ENCODE measurements around the gene CBARP. TPM values are rescaled to one million over a fixed set of nuclear protein-coding genes. Genes with fewer than 3 reads are reported as not detected.

Gene CBARP
- total and polyA plus RNA-seq, 9 of the 15 experiments (the other 6 are each of a cell fraction or from before 2014, with no cell fraction given): 0.03 to 8.9 (median 1.2) TPM; not detected in 1

DNA sequence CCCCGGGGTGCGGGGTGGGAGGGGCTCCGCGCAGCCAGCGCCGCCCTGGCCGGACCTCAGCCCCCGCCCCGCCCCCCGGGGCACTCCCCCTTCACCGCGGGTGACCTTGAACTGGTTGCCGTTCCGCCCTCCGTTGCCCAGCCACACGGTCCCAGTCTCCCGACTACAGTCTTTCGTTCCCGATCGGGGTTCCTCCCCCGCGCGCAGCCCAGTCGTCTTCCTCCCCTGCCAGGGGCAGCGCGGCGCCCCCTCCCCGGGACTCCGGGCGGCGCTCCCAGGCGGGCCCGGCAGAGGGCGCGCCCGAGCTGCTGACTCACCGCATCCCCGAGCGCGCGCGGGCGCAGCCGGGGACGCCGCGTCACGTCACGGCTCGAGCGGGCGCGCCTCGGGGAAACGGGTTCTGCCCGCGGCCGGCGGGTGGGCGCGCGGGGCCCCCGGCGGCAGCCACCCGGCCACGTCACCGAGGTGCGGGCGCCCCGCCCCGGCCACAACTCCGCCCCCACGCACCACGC is 11.0 kb upstream of the CBARP start (continued):
- TF ChIP-seq, protein P1, sequence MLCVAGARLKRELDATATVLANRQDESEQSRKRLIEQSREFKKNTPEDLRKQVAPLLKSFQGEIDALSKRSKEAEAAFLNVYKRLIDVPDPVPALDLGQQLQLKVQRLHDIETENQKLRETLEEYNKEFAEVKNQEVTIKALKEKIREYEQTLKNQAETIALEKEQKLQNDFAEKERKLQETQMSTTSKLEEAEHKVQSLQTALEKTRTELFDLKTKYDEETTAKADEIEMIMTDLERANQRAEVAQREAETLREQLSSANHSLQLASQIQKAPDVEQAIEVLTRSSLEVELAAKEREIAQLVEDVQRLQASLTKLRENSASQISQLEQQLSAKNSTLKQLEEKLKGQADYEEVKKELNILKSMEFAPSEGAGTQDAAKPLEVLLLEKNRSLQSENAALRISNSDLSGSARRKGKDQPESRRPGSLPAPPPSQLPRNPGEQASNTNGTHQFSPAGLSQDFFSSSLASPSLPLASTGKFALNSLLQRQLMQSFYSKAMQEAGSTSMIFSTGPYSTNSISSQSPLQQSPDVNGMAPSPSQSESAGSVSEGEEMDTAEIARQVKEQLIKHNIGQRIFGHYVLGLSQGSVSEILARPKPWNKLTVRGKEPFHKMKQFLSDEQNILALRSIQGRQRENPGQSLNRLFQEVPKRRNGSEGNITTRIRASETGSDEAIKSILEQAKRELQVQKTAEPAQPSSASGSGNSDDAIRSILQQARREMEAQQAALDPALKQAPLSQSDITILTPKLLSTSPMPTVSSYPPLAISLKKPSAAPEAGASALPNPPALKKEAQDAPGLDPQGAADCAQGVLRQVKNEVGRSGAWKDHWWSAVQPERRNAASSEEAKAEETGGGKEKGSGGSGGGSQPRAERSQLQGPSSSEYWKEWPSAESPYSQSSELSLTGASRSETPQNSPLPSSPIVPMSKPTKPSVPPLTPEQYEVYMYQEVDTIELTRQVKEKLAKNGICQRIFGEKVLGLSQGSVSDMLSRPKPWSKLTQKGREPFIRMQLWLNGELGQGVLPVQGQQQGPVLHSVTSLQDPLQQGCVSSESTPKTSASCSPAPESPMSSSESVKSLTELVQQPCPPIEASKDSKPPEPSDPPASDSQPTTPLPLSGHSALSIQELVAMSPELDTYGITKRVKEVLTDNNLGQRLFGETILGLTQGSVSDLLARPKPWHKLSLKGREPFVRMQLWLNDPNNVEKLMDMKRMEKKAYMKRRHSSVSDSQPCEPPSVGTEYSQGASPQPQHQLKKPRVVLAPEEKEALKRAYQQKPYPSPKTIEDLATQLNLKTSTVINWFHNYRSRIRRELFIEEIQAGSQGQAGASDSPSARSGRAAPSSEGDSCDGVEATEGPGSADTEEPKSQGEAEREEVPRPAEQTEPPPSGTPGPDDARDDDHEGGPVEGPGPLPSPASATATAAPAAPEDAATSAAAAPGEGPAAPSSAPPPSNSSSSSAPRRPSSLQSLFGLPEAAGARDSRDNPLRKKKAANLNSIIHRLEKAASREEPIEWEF (CRISPR knock-in tag; IDR thresholded peaks at IDR 0.05): no peak
- TF ChIP-seq, protein P2, sequence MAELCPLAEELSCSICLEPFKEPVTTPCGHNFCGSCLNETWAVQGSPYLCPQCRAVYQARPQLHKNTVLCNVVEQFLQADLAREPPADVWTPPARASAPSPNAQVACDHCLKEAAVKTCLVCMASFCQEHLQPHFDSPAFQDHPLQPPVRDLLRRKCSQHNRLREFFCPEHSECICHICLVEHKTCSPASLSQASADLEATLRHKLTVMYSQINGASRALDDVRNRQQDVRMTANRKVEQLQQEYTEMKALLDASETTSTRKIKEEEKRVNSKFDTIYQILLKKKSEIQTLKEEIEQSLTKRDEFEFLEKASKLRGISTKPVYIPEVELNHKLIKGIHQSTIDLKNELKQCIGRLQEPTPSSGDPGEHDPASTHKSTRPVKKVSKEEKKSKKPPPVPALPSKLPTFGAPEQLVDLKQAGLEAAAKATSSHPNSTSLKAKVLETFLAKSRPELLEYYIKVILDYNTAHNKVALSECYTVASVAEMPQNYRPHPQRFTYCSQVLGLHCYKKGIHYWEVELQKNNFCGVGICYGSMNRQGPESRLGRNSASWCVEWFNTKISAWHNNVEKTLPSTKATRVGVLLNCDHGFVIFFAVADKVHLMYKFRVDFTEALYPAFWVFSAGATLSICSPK (IDR thresholded peaks at IDR 0.05; ENCODE audit: borderline replicate concordance): no peak
- TF ChIP-seq CTBP1 (IDR thresholded peaks at IDR 0.05; ENCODE audit: borderline replicate concordance) (peak; percentile 98), MAZ (CRISPR knock-in tag; conservative IDR thresholded peaks at IDR 0.05 in 1 of 2, IDR thresholded peaks at IDR 0.05 in 1 of 2) (peak; percentile 49 to 85), ZNF354B (CRISPR knock-in tag; IDR thresholded peaks at IDR 0.05) (no peak), PHF20 (IDR thresholded peaks at IDR 0.05; ENCODE audit: partially characterized antibody) (no peak), RBFOX2 (IDR thresholded peaks at IDR 0.05; ENCODE audit: low read depth, low read length) (peak; percentile 51), ELF2 (CRISPR knock-in tag; IDR thresholded peaks at IDR 0.05) (no peak), YY1 (IDR thresholded peaks at IDR 0.05; ENCODE audit: borderline replicate concordance in 1 of 3, control insufficient read depth in 1 of 3, extremely low read depth in 1 of 3, insufficient read depth in 3 of 3, insufficient read length in 1 of 3, insufficient replicate concordance in 2 of 3, low read depth in 1 of 3, low read length in 2 of 3) (peak in 2 of 3 experiments; percentile 36 to 39)
- TF ChIP-seq, protein P3, sequence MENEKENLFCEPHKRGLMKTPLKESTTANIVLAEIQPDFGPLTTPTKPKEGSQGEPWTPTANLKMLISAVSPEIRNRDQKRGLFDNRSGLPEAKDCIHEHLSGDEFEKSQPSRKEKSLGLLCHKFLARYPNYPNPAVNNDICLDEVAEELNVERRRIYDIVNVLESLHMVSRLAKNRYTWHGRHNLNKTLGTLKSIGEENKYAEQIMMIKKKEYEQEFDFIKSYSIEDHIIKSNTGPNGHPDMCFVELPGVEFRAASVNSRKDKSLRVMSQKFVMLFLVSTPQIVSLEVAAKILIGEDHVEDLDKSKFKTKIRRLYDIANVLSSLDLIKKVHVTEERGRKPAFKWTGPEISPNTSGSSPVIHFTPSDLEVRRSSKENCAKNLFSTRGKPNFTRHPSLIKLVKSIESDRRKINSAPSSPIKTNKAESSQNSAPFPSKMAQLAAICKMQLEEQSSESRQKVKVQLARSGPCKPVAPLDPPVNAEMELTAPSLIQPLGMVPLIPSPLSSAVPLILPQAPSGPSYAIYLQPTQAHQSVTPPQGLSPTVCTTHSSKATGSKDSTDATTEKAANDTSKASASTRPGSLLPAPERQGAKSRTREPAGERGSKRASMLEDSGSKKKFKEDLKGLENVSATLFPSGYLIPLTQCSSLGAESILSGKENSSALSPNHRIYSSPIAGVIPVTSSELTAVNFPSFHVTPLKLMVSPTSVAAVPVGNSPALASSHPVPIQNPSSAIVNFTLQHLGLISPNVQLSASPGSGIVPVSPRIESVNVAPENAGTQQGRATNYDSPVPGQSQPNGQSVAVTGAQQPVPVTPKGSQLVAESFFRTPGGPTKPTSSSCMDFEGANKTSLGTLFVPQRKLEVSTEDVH (IDR thresholded peaks at IDR 0.05; ENCODE audit: low read depth, partially characterized antibody): no peak
- TF ChIP-seq, protein P4, sequence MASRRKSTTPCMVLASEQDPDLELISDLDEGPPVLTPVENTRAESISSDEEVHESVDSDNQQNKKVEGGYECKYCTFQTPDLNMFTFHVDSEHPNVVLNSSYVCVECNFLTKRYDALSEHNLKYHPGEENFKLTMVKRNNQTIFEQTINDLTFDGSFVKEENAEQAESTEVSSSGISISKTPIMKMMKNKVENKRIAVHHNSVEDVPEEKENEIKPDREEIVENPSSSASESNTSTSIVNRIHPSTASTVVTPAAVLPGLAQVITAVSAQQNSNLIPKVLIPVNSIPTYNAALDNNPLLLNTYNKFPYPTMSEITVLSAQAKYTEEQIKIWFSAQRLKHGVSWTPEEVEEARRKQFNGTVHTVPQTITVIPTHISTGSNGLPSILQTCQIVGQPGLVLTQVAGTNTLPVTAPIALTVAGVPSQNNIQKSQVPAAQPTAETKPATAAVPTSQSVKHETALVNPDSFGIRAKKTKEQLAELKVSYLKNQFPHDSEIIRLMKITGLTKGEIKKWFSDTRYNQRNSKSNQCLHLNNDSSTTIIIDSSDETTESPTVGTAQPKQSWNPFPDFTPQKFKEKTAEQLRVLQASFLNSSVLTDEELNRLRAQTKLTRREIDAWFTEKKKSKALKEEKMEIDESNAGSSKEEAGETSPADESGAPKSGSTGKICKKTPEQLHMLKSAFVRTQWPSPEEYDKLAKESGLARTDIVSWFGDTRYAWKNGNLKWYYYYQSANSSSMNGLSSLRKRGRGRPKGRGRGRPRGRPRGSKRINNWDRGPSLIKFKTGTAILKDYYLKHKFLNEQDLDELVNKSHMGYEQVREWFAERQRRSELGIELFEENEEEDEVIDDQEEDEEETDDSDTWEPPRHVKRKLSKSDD (conservative IDR thresholded peaks at IDR 0.05; ENCODE audit: low read length): no peak
- TF ChIP-seq, protein P5, sequence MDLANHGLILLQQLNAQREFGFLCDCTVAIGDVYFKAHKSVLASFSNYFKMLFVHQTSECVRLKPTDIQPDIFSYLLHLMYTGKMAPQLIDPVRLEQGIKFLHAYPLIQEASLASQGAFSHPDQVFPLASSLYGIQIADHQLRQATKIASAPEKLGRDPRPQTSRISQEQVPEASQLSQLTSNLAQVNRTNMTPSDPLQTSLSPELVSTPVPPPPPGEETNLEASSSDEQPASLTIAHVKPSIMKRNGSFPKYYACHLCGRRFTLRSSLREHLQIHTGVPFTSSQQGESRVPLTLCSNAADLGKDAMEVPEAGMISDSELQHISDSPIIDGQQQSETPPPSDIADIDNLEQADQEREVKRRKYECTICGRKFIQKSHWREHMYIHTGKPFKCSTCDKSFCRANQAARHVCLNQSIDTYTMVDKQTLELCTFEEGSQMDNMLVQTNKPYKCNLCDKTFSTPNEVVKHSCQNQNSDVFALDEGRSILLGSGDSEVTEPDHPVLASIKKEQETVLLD (IDR thresholded peaks at IDR 0.05): 0 out of 2 replicates have a peak, but pooled peaks have one; percentile 61

All from K562 (cell line).